VCaP (cell line): ENCODE results near the gene CAB39.

Experiments used
- H3K27ac ChIP-seq: fragments of 450-650 bp; 2 replicates; pipeline ENCODE4 v1.5.1; 2017
- CTCF ChIP-seq: fragments of 450-650 bp; conservative IDR thresholded peaks from 2 replicates; pipeline ENCODE4 v1.5.1; 2017; ENCODE audit warnings: mild to moderate bottlenecking, moderate library complexity

Gene CAB39

GRCh38 chr2:230676546-230676945 lies 36.1 kb upstream of the CAB39 start:
- no peak overlapping the region for H3K27ac ChIP-seq
- no peak for TF ChIP-seq CTCF

- H3K27ac ChIP-seq, result no peak overlapping the region
- no peak for TF ChIP-seq CTCF
These were observed 35.3 kb upstream of the CAB39 start for GRCh38 chr2:230677201-230677946.

GRCh38 chr2:230678018-230678417 lies 34.6 kb upstream of the CAB39 start:
- TF ChIP-seq CTCF, result no peak
- no peak overlapping the region for H3K27ac ChIP-seq

DNA sequence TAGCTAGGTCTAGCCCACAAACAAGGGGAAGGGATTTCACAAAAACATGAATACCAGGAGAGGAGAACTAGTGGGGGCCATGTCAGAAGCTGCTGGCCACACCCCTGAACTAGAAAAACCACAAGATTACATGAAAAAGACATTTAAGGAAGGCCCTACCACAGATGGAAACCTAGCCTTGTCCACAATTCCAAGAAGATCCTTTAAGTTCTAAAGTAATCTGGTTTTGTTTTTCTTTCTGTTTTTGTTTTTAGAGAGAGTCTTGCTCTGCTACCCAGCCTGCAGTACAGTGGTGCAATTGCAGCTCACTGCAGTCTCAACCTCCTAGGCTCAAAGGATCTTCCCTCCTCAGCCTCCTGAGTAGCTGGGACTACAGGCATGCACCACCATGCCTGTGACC lies 34.2 kb upstream of the CAB39 start:
- no peak overlapping the region for H3K27ac ChIP-seq
- no peak for TF ChIP-seq CTCF

DNA sequence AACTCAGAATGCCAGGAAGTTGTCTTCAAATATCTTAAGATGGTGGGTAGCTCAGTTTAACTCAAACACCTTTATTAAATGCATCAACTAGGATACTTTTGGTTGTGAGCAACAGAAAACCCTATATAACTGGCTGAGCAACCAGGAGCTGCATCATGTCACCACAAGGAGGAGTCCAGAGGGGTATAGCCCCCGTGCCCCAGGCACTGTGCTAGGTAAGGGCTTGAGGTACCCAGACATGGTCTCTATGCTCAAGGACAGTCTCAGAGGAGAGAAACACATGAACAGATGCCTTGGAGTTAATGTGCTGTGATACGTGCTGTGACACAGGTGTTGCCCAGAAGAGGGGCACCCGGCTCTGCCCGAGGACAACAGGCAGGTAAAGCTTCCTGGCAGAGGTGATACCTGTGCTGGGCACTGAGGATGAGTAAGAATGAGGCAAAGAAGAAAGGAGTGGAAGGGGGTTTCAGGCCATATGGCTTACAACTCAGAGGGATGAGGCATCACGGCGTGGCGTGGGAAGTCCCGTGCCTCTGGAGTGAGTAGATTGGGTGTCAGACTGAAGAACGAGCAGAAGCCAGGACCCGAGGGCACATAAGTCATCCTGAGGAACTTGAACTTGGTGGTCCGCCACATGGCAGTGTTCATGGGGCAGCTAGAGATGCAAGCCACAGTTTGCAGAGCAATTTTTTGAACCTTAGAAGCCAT lies 32.0 kb upstream of the CAB39 start:
- H3K27ac ChIP-seq, result no peak overlapping the region
- TF ChIP-seq CTCF, result no peak

DNA sequence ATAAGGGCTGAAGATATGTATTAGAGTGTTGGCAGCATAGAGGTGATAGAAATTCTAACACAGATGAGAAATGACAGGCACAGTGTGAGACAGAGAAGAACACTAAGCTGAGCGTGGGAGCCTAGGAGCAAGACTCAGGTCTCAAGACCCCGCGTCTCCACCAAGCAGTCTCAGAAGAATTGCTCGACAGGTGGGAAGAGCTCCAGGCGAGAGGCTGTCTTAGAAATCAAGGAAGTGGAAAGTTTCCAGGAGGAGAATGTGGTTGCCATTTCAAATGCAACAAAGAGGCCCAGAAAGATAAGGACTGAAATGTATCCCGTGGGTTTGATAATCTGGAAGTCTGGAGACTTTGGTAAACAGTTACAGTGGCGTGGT lies 31.5 kb upstream of the CAB39 start:
- no peak overlapping the region for H3K27ac ChIP-seq
- TF ChIP-seq CTCF, result no peak

- no peak for TF ChIP-seq CTCF
These were observed 30.1 kb upstream of the CAB39 start for GRCh38 chr2:230682546-230682945.

More at GRCh38 chr2:230682546-230682945, 30.1 kb upstream of the CAB39 start:
- no peak overlapping the region for H3K27ac ChIP-seq
